ENCODE measurements around the gene THADA.

DNA sequence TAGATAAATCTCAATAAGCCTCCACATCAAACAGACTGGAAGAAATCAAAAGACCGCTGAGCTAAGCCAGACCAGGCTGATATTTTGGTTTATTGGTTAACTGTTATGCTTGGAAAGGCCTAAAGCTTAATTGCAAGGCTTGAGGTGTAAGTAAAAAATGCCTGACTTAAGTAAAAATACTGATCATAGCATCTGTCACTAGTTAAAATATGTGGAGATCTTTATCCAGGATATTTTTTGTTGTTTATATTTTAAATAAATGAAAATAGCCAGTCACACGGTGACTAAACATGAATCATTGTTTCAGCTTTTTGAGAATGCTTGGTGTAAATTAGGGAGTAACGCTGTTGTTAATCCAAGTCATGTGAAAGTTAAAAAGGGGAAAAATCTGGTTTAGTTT, 127.9 kb downstream of the THADA start:
- TF ChIP-seq, protein P1, sequence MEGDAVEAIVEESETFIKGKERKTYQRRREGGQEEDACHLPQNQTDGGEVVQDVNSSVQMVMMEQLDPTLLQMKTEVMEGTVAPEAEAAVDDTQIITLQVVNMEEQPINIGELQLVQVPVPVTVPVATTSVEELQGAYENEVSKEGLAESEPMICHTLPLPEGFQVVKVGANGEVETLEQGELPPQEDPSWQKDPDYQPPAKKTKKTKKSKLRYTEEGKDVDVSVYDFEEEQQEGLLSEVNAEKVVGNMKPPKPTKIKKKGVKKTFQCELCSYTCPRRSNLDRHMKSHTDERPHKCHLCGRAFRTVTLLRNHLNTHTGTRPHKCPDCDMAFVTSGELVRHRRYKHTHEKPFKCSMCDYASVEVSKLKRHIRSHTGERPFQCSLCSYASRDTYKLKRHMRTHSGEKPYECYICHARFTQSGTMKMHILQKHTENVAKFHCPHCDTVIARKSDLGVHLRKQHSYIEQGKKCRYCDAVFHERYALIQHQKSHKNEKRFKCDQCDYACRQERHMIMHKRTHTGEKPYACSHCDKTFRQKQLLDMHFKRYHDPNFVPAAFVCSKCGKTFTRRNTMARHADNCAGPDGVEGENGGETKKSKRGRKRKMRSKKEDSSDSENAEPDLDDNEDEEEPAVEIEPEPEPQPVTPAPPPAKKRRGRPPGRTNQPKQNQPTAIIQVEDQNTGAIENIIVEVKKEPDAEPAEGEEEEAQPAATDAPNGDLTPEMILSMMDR (IDR thresholded peaks at IDR 0.05): no peak
- TF ChIP-seq POLR2A (IDR thresholded peaks at IDR 0.05): no peak
